AG09309 (cell line): ENCODE data around the gene IMMP2L.
A peak's percentile ranks its signal among the peaks of the same experiment; 100 is the strongest.

Source experiments
- DNase-seq: peaks from one replicate; pipeline ENCODE4 v3.0.0-alpha.2; 2010; ENCODE audit warnings: low read depth
- H3K4me3 ChIP-seq: 2 replicates; pipeline ENCODE4 v1.5.1; 2011; ENCODE audit warnings: mild to moderate bottlenecking, low read depth, low read length, moderate library complexity; ENCODE audit not compliant: control insufficient read depth
- TF ChIP-seq, protein P1 (sequence below): IDR thresholded peaks from 2 replicates; pipeline ENCODE4 v1.5.1; 2011; ENCODE audit warnings: mild to moderate bottlenecking, low read depth, low read length, inconsistent platforms; ENCODE audit not compliant: insufficient read depth, control insufficient read depth; ENCODE audit errors: missing control alignments

The IMMP2L gene

DNA sequence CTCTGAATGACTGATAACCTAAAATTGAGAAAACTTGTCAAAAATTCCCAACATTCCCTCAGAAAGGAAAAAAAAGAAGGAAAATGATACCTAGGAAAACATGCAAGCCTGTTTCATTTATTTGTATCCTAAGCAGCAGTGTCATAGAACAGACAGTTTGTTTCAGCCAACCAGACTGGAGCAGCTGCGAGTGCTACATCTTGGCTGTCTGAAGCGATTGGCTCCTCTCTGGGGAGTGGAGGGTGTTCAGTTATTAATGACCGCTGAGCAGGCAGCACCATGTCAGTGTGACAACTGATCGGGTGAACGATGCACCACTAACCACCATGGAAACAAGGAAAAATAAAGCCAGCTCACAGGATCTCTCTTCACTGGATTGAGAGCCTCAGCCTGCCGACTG lies 471.4 kb downstream of the IMMP2L start, which contains the start of gene LRRN3:
LRRN3 (plus strand) TSS at position 282 of the 400 bp plus-strand sequence. CDS start 31,646 bp downstream, outside the sequence.
- TF ChIP-seq, protein P1, sequence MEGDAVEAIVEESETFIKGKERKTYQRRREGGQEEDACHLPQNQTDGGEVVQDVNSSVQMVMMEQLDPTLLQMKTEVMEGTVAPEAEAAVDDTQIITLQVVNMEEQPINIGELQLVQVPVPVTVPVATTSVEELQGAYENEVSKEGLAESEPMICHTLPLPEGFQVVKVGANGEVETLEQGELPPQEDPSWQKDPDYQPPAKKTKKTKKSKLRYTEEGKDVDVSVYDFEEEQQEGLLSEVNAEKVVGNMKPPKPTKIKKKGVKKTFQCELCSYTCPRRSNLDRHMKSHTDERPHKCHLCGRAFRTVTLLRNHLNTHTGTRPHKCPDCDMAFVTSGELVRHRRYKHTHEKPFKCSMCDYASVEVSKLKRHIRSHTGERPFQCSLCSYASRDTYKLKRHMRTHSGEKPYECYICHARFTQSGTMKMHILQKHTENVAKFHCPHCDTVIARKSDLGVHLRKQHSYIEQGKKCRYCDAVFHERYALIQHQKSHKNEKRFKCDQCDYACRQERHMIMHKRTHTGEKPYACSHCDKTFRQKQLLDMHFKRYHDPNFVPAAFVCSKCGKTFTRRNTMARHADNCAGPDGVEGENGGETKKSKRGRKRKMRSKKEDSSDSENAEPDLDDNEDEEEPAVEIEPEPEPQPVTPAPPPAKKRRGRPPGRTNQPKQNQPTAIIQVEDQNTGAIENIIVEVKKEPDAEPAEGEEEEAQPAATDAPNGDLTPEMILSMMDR: no peak
- H3K4me3 ChIP-seq: peak within 1 kb of the TSS; percentile 48
- DNase-seq: no peak

DNA sequence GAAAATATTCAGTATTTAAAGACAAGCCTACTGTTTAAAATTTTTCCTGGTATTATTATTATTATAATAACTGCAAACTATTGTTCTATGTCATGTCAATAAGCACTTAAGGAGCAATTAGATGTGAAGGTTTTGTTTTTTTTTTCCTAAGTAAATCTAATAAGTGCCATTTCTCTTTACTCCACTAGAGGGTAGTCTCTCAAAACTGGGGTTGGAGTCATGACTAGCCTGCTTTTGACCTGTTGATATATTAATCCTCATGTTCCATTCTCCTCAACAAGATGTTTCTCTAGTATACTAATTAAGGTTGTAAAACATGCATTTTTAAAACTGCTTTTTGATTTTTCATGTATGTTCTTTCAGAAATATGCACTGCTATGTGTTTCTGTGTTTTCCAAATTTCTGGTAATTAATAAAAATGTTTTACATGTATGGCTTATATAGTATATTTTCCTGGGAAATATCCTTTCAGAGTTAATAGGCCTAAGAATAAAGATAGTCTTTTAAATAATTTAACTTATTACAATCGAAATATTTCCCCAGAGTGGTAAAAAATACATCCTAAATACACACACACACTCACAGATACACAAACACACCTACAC lies 472.4 kb downstream of the IMMP2L start:
- DNase-seq: no peak
- TF ChIP-seq, protein P1: peak; percentile 69
- H3K4me3 ChIP-seq: no peak overlapping the region

DNA sequence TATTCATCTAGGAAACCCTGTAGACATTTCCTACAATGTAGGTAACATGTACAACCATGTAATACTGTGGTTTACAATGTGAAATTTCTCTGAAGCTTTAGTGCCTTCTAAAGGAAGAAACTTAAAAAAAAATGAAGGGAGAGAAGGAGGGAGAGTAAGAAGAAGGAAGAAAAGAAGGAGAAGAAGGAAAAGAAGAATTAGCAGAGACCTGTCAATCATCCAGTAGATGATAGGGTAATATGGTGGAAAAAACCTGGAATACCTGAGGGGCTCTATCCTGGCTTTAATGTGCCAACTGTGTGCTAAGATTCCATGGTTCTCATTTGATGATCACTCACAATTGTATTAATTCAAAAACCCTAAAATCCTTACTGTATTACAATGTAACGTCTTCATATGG lies 474.0 kb downstream of the IMMP2L start:
- no peak for DNase-seq
- no peak overlapping the region for H3K4me3 ChIP-seq
- TF ChIP-seq, protein P1: no peak

DNA sequence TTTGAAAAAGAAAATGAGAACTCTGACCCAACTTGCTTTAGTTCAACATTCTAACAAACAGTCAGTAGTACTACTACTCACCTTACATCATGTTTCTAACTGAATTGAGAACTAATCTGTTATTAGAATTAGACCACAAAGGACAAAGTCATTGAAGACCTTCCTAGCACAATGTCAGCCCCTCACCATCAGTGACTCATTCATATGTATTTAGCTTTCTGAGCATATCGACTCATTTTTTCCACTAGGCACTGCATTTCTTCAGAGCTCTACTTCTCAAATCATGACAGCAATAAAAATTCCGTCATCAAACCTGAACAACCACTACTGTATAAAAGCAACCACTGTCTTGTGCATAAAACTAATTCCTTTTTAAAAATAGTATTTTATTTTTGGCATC lies 475.8 kb downstream of the IMMP2L start:
- TF ChIP-seq, protein P1: no peak
- no peak for DNase-seq
- H3K4me3 ChIP-seq: no peak overlapping the region

DNA sequence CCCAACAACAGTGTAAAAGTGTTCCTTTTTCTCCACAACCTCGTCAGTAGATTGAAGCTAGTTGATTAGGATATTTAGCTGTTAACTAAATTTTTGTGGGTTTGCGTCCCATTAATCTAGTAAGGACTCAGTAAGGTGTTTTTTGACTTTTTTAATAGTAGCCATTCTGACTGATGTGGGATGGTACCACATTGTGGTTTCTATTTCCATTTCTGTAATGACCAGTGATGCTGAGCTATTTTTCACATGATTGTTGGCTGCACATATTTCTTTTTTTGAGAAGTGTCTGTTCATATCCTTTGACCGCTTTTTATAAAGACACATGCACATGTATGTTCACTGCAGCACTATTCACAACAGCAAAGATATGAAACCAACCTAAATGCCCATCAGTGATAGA lies 476.9 kb downstream of the IMMP2L start:
- TF ChIP-seq, protein P1: no peak
- DNase-seq: no peak
- no peak overlapping the region for H3K4me3 ChIP-seq

DNA sequence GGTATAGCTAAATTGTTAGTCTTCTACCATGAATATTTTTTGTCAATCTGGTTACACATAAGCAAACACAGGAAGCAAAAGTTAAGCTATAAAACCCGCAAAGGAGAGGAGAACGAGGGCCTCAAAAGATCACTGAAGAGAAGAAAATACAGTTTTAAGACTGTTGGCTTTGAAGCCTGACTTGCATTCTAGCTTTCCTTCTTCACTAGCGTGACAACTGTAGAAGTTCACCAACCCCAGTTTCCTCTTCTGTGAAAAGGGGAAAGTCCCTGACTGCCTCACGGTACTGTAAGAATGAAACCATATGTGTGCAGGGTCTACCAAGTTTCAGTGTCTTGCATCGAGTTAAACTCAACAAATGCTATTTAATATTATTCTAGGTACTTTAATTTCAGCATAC lies 478.9 kb downstream of the IMMP2L start:
- peak; percentile 64 for DNase-seq
- TF ChIP-seq, protein P1: no peak
- no peak overlapping the region for H3K4me3 ChIP-seq
